Mesenteric fat pad (tissue), 1 donor: Measurements from ENCODE around the gene APOA1. TPM values are rescaled to one million over a fixed set of nuclear protein-coding genes. Genes with fewer than 3 reads are reported as not detected.
"Not testable (repeated sequence)": the region's sequence is repeated elsewhere in the genome, so short reads cannot be mapped to it uniquely, and the experiment has no call there.

ENCODE experiments used
- DNase-seq: peaks from one replicate; pipeline ENCODE4 v3.0.0-alpha.2; 2020; ENCODE audit warnings: low spot score
- total RNA-seq: library from RNA; stranded (reverse); fragmentation: NEBNext Ultra II Directional; extraction: Animal tissue kit (Norgen Biotek cat#: 25700); gene quantifications from one replicate; pipeline ENCODE4 v1.2.1, GENCODE V29; 2021
- donor health status: DM: yes; HTN: yes; CAD: no.

Gene APOA1
- total RNA-seq, 1 donor from 2014 or later, result 4.2 TPM

- DNase-seq, result peak; percentile 87
Observed at GRCh38 chr11:116835042-116835772, 2.2 kb downstream of the APOA1 start.

GRCh38 chr11:116834535-116835041, 2.8 kb downstream of the APOA1 start:
- not testable (repeated sequence) for DNase-seq

- no peak for DNase-seq
Observed at GRCh38 chr11:116833816-116834534, 3.4 kb downstream of the APOA1 start.

- DNase-seq, result peak; percentile 80
Observed at GRCh38 chr11:116833491-116833815, 4.0 kb downstream of the APOA1 start.

- peak; percentile 71 for DNase-seq
Observed at GRCh38 chr11:116832350-116833290, 4.8 kb downstream of the APOA1 start.

GRCh38 chr11:116831790-116832349, 5.6 kb downstream of the APOA1 start:
- DNase-seq, result peak; percentile 80

- peak; percentile 85 for DNase-seq
Observed at GRCh38 chr11:116830184-116830912, 7.1 kb downstream of the APOA1 start.

GRCh38 chr11:116829525-116830183, 7.8 kb downstream of the APOA1 start, which contains the start of gene APOC3:
Gene APOC3 (plus strand): TSS chr11:116829907. CDS start chr11:116830583, 676 bp downstream.
- DNase-seq, result no peak

GRCh38 chr11:116828632-116829524, 8.5 kb downstream of the APOA1 start:
- no peak for DNase-seq

- DNase-seq, result no peak
Observed at GRCh38 chr11:116827461-116827860, 10.0 kb downstream of the APOA1 start.

GRCh38 chr11:116826751-116827431, 10.5 kb downstream of the APOA1 start:
- no peak for DNase-seq

- no peak for DNase-seq
Observed at GRCh38 chr11:116825854-116826750, 11.3 kb downstream of the APOA1 start.

GRCh38 chr11:116825434-116825833, 12.0 kb downstream of the APOA1 start:
- no peak for DNase-seq

- no peak for DNase-seq
Observed at GRCh38 chr11:116823031-116823843, 14.2 kb downstream of the APOA1 start, which contains the start of gene APOA4. Gene APOA4 (minus strand): TSS chr11:116823304. CDS start chr11:116823191, 113 bp downstream.

- DNase-seq, result peak; percentile 81
Observed at GRCh38 chr11:116822575-116822974, 14.8 kb downstream of the APOA1 start.
